MM.1S (cell line): ENCODE results near the gene TM7SF3.

ENCODE experiments used
- DNase-seq: peaks from one replicate; pipeline ENCODE4 v3.0.0-alpha.2; 2015
- H2AFZ ChIP-seq: fragments of 300-600 bp; sonication (generic); 2 replicates; pipeline ENCODE4 v1.6.0; 2016; ENCODE audit warnings: antibody characterized with exemption, low read length
- H3F3A ChIP-seq: fragments of 300-600 bp; sonication (generic); 2 replicates; pipeline ENCODE4 v1.6.1; 2016; ENCODE audit warnings: mild to moderate bottlenecking, antibody characterized with exemption, low read length, moderate library complexity, mixed read lengths; ENCODE audit not compliant: insufficient read depth
- H3K27ac ChIP-seq: fragments of 300-600 bp; sonication (generic); 2 replicates; pipeline ENCODE4 v1.5.1; 2016; ENCODE audit warnings: mild to moderate bottlenecking, low read length
- H3K27me3 ChIP-seq: fragments of 300-600 bp; sonication (generic); replicated peaks from 2 replicates; pipeline ENCODE4 v1.6.0; 2016; ENCODE audit warnings: low read length; ENCODE audit not compliant: insufficient read depth
- H3K36me3 ChIP-seq: fragments of 300-600 bp; sonication (generic); replicated peaks from 2 replicates; pipeline ENCODE4 v1.6.1; 2016; ENCODE audit warnings: mild to moderate bottlenecking, low read length, mixed read lengths; ENCODE audit not compliant: insufficient read depth
- H3K4me1 ChIP-seq: fragments of 300-600 bp; sonication (generic); 2 replicates; pipeline ENCODE4 v1.6.1; 2016; ENCODE audit warnings: low read length, mixed read lengths
- H3K4me2 ChIP-seq: fragments of 300-600 bp; sonication (generic); 2 replicates; pipeline ENCODE4 v1.6.0; 2016; ENCODE audit warnings: low read depth, low read length
- H3K4me3 ChIP-seq: fragments of 300-600 bp; sonication (generic); 2 replicates; pipeline ENCODE4 v1.5.1; 2016; ENCODE audit warnings: low read length, mixed read lengths
- H3K79me2 ChIP-seq: fragments of 300-600 bp; sonication (generic); 2 replicates; pipeline ENCODE4 v1.6.1; 2016; ENCODE audit warnings: mixed run types, low read length, mixed read lengths
- H3K9ac ChIP-seq: fragments of 300-600 bp; sonication (generic); 2 replicates; pipeline ENCODE4 v1.6.1; 2016; ENCODE audit warnings: low read length, mixed read lengths
- H3K9me2 ChIP-seq: fragments of 300-600 bp; sonication (generic); replicated peaks from 2 replicates; pipeline ENCODE4 v1.6.1; 2016; ENCODE audit warnings: mild to moderate bottlenecking, low read length, mixed read lengths; ENCODE audit not compliant: insufficient read depth
- H3K9me3 ChIP-seq: fragments of 300-600 bp; sonication (generic); replicated peaks from 2 replicates; pipeline ENCODE4 v1.6.1; 2016; ENCODE audit warnings: mild to moderate bottlenecking, low read length, mixed read lengths; ENCODE audit not compliant: insufficient read depth
- H4K20me1 ChIP-seq: fragments of 300-600 bp; sonication (generic); 2 replicates; pipeline ENCODE4 v1.6.1; 2016; ENCODE audit warnings: mild to moderate bottlenecking, low read length, moderate library complexity, mixed read lengths; ENCODE audit not compliant: insufficient read depth
- EZH2 ChIP-seq: fragments of 300-600 bp; sonication (generic); optimal IDR thresholded peaks from 2 replicates; pipeline ENCODE3; 2017; ENCODE audit warnings: low read depth, mild to moderate bottlenecking, antibody characterized with exemption, low read length, mixed read lengths
- EZH2phosphoT487 ChIP-seq: fragments of 300-600 bp; sonication (generic); IDR thresholded peaks from 2 replicates; pipeline ENCODE4 v1.6.1; 2018; ENCODE audit warnings: antibody characterized with exemption, low read length
- TF ChIP-seq, protein P1 (sequence below): fragments of 300-600 bp; sonication (generic); IDR thresholded peaks from 2 replicates; pipeline ENCODE4 v1.5.1; 2016; ENCODE audit warnings: antibody characterized with exemption, low read length, mixed read lengths

TM7SF3 gene

DNA sequence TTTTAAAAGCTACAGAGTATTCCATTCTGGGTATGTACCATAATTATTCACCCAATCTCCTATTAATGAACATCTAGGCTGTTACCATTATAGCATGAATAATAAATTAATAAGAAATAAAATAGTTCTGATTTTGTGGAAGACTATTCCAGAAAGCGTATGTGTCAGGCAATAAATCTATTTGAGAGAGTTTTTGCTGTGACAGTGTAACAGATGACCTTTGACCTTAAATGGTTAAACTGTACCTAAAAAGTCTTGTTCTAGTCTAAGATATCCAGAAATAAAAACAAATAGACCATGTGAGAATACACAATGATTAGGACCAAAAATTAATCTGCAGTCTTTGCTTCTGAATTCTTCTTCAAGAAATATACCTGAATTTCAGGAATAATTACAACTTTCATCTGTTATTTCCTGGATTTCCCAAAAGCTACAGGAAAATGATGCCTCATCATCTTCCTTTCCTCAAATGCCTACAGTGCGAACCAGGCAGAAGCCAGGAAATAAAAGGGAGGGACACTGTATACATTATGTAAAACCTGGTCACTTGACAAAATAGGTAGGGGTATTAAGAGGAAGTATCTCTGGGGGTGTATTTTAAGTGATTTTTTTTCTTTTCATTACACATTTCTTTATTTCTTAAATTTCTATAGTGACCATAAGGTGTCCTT lies 7.3 kb downstream of the TM7SF3 start:
- Histone ChIP-seq H3K9me2 (no peaks in the 10 kb centered on the region), H3K27me3 (no peaks in the 10 kb centered on the region), H3K36me3 (no peaks in the 10 kb centered on the region), H3K4me3 (no peak overlapping the region), H3K9me3 (no peaks in the 10 kb centered on the region), H3K27ac (no peak overlapping the region), H2AFZ (no peak overlapping the region), H3K79me2 (peaks cover 46% of the 10 kb centered on the region), H3K9ac (no peak overlapping the region), H3F3A (no peaks in the 10 kb centered on the region), H3K4me1 (no peaks in the 10 kb centered on the region), H4K20me1 (no peaks in the 10 kb centered on the region), H3K4me2 (no peak overlapping the region)
- TF ChIP-seq EZH2 (no peak), EZH2phosphoT487 (no peak)
- TF ChIP-seq, protein P1, sequence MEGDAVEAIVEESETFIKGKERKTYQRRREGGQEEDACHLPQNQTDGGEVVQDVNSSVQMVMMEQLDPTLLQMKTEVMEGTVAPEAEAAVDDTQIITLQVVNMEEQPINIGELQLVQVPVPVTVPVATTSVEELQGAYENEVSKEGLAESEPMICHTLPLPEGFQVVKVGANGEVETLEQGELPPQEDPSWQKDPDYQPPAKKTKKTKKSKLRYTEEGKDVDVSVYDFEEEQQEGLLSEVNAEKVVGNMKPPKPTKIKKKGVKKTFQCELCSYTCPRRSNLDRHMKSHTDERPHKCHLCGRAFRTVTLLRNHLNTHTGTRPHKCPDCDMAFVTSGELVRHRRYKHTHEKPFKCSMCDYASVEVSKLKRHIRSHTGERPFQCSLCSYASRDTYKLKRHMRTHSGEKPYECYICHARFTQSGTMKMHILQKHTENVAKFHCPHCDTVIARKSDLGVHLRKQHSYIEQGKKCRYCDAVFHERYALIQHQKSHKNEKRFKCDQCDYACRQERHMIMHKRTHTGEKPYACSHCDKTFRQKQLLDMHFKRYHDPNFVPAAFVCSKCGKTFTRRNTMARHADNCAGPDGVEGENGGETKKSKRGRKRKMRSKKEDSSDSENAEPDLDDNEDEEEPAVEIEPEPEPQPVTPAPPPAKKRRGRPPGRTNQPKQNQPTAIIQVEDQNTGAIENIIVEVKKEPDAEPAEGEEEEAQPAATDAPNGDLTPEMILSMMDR: no peak
- no peak for DNase-seq

DNA sequence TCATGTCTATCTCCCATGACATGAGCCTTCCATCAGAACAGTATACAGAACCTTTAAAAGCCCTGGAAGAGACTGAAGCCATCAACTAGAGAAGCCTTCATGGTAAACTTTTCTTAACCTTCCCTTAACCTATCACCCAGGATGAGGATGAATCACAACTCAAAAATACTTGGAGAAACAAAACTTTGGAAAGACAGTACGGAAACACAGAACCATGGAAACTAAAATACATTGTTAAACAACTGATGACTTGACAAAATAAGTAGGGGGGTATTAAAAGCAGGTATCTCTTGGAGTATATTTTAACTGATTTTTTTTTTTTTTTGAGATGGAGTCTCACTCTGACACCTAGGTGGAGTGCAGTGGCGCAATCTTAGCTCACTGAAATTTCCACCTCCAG lies 8.7 kb downstream of the TM7SF3 start:
- no peak for DNase-seq
- Histone ChIP-seq H3K4me2 (no peak overlapping the region), H3K27me3 (no peaks in the 10 kb centered on the region), H3K9ac (no peak overlapping the region), H3K4me3 (no peak overlapping the region), H3F3A (no peaks in the 10 kb centered on the region), H4K20me1 (no peaks in the 10 kb centered on the region), H3K9me3 (no peaks in the 10 kb centered on the region), H3K36me3 (no peaks in the 10 kb centered on the region), H3K9me2 (no peaks in the 10 kb centered on the region), H2AFZ (no peak overlapping the region), H3K4me1 (no peaks in the 10 kb centered on the region), H3K79me2 (peaks cover 40% of the 10 kb centered on the region), H3K27ac (no peak overlapping the region)
- TF ChIP-seq EZH2phosphoT487 (no peak), EZH2 (no peak)
- TF ChIP-seq, protein P1: no peak

GRCh38 chr12:27003421-27004381 lies 10.5 kb downstream of the TM7SF3 start:
- no peak for TF ChIP-seq EZH2
- Histone ChIP-seq H2AFZ (no peak overlapping the region), H3K4me1 (no peaks in the 10 kb centered on the region), H3K4me2 (no peak overlapping the region), H3K9me2 (no peaks in the 10 kb centered on the region), H3K9me3 (no peaks in the 10 kb centered on the region), H4K20me1 (no peaks in the 10 kb centered on the region), H3K27me3 (no peaks in the 10 kb centered on the region), H3K9ac (no peak overlapping the region), H3F3A (no peaks in the 10 kb centered on the region), H3K27ac (no peak overlapping the region), H3K36me3 (no peaks in the 10 kb centered on the region), H3K4me3 (no peak overlapping the region), H3K79me2 (peaks cover 26% of the 10 kb centered on the region; the same call in 1 of the 2 replicates)
- DNase-seq: no peak
